ENCODE data around the gene TXNL4A.

- TF ChIP-seq, protein P1, sequence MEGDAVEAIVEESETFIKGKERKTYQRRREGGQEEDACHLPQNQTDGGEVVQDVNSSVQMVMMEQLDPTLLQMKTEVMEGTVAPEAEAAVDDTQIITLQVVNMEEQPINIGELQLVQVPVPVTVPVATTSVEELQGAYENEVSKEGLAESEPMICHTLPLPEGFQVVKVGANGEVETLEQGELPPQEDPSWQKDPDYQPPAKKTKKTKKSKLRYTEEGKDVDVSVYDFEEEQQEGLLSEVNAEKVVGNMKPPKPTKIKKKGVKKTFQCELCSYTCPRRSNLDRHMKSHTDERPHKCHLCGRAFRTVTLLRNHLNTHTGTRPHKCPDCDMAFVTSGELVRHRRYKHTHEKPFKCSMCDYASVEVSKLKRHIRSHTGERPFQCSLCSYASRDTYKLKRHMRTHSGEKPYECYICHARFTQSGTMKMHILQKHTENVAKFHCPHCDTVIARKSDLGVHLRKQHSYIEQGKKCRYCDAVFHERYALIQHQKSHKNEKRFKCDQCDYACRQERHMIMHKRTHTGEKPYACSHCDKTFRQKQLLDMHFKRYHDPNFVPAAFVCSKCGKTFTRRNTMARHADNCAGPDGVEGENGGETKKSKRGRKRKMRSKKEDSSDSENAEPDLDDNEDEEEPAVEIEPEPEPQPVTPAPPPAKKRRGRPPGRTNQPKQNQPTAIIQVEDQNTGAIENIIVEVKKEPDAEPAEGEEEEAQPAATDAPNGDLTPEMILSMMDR (IDR thresholded peaks at IDR 0.05; ENCODE audit: poor library complexity) = no peak
- TF ChIP-seq EZH2 (IDR thresholded peaks at IDR 0.05; ENCODE audit: borderline replicate concordance) (no peak), EZH2phosphoT487 (IDR thresholded peaks at IDR 0.05; ENCODE audit: low read depth, severe bottlenecking, unreplicated experiment) (no peak)
Measured at GRCh38 chr18:79954791-79955190, 33.6 kb downstream of the TXNL4A start.

All from hepatocyte (in vitro differentiated cells).